ENCODE measurements around the gene PTGFRN. TPM values are rescaled to one million over a fixed set of nuclear protein-coding genes. Genes with fewer than 3 reads are reported as not detected.
A peak's percentile ranks its signal among the peaks of the same experiment; 100 is the strongest.
"Not testable (repeated sequence)": the region's sequence is repeated elsewhere in the genome, so short reads cannot be mapped to it uniquely, and the experiment has no call there.

The PTGFRN gene
- 10 to 100 TPM; 40.6 to 68.7 (median 56.0) TPM for total RNA-seq

DNA sequence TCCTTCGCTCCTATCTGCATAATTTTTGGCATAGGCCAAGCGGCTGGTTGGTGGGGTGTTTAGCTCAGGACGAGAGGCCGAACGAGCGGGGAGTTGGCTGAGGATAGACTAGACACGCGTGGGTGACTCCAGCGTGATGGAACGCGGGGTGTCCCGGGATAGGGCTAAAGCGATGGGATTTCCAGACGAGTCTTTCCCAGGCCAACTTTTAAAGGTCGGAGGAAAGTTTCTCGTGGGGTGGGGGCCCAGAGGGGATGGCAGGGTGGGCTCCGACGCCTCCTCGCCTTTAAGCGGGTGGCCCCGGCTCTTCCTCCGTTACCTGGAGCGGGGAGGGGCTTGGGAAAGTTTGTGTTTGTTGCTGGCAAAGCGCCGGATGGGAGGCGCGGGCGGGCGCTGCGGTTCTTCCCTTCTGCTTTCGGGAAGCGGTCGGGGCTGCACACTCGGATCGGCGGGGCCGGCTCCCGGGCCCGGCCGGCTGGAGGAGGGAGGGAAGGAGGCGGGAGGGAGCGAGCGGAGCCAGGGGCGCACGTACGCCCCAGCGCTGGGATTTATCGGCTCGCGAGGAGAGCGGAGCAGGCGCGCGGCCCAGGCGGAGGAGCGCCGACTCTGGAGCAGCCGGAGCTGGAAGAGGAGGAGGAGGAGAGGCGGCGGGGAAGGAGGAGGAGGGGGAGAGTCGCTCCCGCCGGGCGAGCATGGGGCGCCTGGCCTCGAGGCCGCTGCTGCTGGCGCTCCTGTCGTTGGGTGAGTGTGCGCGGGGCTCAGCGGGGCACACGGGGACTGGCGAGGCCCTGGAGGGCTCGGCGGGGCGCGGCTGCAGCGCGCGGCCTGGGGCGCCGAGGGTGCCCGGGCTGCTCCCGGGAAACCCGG is at the start of gene PTGFRN:
TSS of gene PTGFRN (plus strand) at position 405 of the 867 bp plus-strand sequence. CDS start at position 693, 288 bp downstream.
- intact Hi-C loops (cut with DNase I) = no loop called here
- Histone ChIP-seq H3K27me3 (no peaks in the 10 kb centered on the region), H3K4me1 (peaks cover 18 to 67% (median 36%) of the 10 kb centered on the region in 3 donors), H3K9me3 (no peaks in the 10 kb centered on the region), H3K4me3 (peak within 1 kb of the TSS; percentile 83 to 84 (median 83)), H3K36me3 (no peaks in the 10 kb centered on the region), H3K27ac (peak within 1 kb of the TSS; percentile 93 to 95 (median 93))
- WGBS, 2 donors = 4 to 17% methylated on average over 37 to 41 of the region's 86 CpGs
- DNase-seq = no peak
- peak in 2 of 4 donors; percentile 53 to 65 for TF ChIP-seq POLR2A (IDR thresholded peaks at IDR 0.05)
- no peak for TF ChIP-seq CTCF (IDR thresholded peaks at IDR 0.05)

DNA sequence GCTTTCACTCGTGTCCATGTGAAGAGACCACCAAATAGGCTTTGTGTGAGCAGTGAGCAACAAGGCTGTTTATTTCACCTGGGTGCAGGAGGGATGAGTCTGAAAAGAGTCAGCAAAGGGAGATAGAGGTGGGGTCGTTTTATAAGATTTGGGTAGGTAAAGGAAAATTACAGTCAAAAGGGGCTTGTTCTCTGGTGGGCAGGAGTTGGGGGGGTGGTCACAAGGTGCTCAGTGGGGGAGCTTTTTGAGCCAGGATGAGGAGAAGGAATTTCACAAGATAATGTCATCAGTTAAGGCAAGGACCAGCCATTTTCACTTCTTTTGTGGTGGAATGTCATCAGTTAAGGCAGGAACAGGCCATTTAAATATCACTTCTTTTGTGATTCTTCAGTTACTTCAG is 49.5 kb upstream of the PTGFRN start:
- 81 to 93% methylated on average over 2 of the region's 2 CpGs for whole genome bisulfite sequencing, 2 donors
- H3K27me3 ChIP-seq; H3K36me3 ChIP-seq; H3K4me3 ChIP-seq; H3K9me3 ChIP-seq; H3K27ac ChIP-seq; intact Hi-C loops (cut with DNase I); DNase-seq: not testable (repeated sequence)
- H3K4me1 ChIP-seq = peaks cover 2 to 19% (median 3%) of the 10 kb centered on the region in 3 donors

DNA sequence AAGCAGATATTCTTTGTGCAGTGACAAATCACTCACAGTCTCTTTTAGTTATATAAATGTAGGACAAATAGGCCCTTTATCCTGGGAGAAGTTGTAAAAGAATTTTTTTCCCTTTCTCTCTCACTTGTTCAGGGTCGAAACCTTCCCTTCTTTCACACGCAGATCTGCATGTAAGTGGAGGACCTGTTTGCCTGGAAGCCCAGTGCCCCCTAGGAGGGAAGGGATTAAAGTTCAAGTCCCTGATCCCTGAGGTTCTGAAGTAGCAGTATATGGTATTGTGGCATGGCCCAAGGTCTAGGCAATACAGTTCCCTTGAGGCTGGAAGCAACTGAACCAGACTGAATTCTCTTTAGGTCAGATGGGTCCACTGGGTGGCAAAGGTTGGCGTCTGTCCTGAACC is 48.6 kb upstream of the PTGFRN start:
- no peak overlapping the region for H3K27ac ChIP-seq
- H3K9me3 ChIP-seq = peaks cover 0 to 7% (median 0%) of the 10 kb centered on the region in 3 donors
- H3K27me3 ChIP-seq = no peaks in the 10 kb centered on the region
- H3K36me3 ChIP-seq = no peaks in the 10 kb centered on the region
- H3K4me3 ChIP-seq = no peak overlapping the region
- intact Hi-C loops (cut with DNase I) = no loop called here
- no peak for TF ChIP-seq POLR2A (IDR thresholded peaks at IDR 0.05)
- no peak for TF ChIP-seq CTCF (IDR thresholded peaks at IDR 0.05)
- H3K4me1 ChIP-seq = peaks cover 0 to 9% (median 0%) of the 10 kb centered on the region in 3 donors
- DNase-seq = no peak
- 82 to 96% methylated on average over 3 of the region's 3 CpGs for WGBS, 2 donors

GRCh38 chr1:116863031-116863430 is 46.7 kb upstream of the PTGFRN start:
- DNase-seq; H3K27me3 ChIP-seq; H3K4me3 ChIP-seq; H3K36me3 ChIP-seq; H3K4me1 ChIP-seq; H3K27ac ChIP-seq; intact Hi-C loops (cut with DNase I): not testable (repeated sequence)
- peaks cover 0 to 26% (median 5%) of the 10 kb centered on the region in 3 donors for H3K9me3 ChIP-seq
- 75 to 83% methylated on average over 3 of the region's 3 CpGs for WGBS, 2 donors

- intact Hi-C loops (cut with DNase I); H3K4me3 ChIP-seq; H3K27me3 ChIP-seq; H3K27ac ChIP-seq; H3K4me1 ChIP-seq; H3K36me3 ChIP-seq; DNase-seq: not testable (repeated sequence)
- 81 to 90% methylated on average over 2 of the region's 2 CpGs for WGBS, 2 donors
- H3K9me3 ChIP-seq = peaks cover 0 to 26% (median 5%) of the 10 kb centered on the region in 3 donors
These were observed 43.2 kb upstream of the PTGFRN start for GRCh38 chr1:116866478-116866877.

GRCh38 chr1:116868385-116868784 is 41.3 kb upstream of the PTGFRN start:
- no peak for TF ChIP-seq POLR2A (IDR thresholded peaks at IDR 0.05)
- TF ChIP-seq CTCF (IDR thresholded peaks at IDR 0.05) = no peak
- no peaks in the 10 kb centered on the region for H3K4me1 ChIP-seq
- intact Hi-C loops (cut with DNase I) = no loop called here
- no peaks in the 10 kb centered on the region for H3K36me3 ChIP-seq
- no peak overlapping the region for H3K27ac ChIP-seq
- DNase-seq = no peak
- H3K9me3 ChIP-seq = peaks cover 0 to 26% (median 5%) of the 10 kb centered on the region in 3 donors
- no peak overlapping the region for H3K4me3 ChIP-seq
- 42 to 50% methylated on average over 3 of the region's 3 CpGs for WGBS, 2 donors
- no peaks in the 10 kb centered on the region for H3K27me3 ChIP-seq

All from esophagus squamous epithelium (tissue), 5 donors.